Transverse colon (tissue), 4 donors: ENCODE data around the gene UBE2R2. TPM values are rescaled to one million over a fixed set of nuclear protein-coding genes. Genes with fewer than 3 reads are reported as not detected.
"Not testable (repeated sequence)": the region's sequence is repeated elsewhere in the genome, so short reads cannot be mapped to it uniquely, and the experiment has no call there.

ENCODE experiments used
- DNase-seq: peaks from one replicate; pipeline ENCODE4 v3.0.0-alpha.2; 2019
- H3K27ac ChIP-seq, 4 donors: fragments of 200-600 bp; sonication (generic); 2 replicates each; pipeline ENCODE4 v1.5.1; 2016 to 2018; ENCODE audit warnings: inconsistent platforms in 4 of 4
- H3K27me3 ChIP-seq: fragments of 200-600 bp; sonication (generic); 2 replicates; pipeline ENCODE4 v1.5.1; 2017; ENCODE audit warnings: inconsistent platforms
- H3K36me3 ChIP-seq, 4 donors: fragments of 200-600 bp; sonication (generic); 2 replicates each; pipeline ENCODE4 v1.5.1; 2017 to 2019; ENCODE audit warnings: inconsistent platforms in 4 of 4
- H3K4me1 ChIP-seq, 4 donors: fragments of 200-600 bp; sonication (generic); 2 replicates each; pipeline ENCODE4 v1.5.1; 2017 to 2020; ENCODE audit warnings: inconsistent platforms in 4 of 4
- H3K4me3 ChIP-seq, 4 donors: fragments of 200-600 bp; sonication (generic); 1 replicate in 1 of 4; 2 replicates in 3 of 4; pipeline versions ENCODE4 v1.5.1 to v1.6.1; 2017 to 2019; ENCODE audit warnings: inconsistent platforms in 4 of 4
- H3K9me3 ChIP-seq, 2 donors: fragments of 200-600 bp; sonication (generic); 2 replicates each; pipeline ENCODE4 v1.5.1; 2017 to 2019; ENCODE audit warnings: inconsistent platforms in 2 of 2
- EP300 ChIP-seq: sonication (generic); formaldehyde crosslinking; IDR thresholded peaks from one replicate; pipeline ENCODE4 v1.6.1; 2017; ENCODE audit warnings: antibody characterized with exemption, low read depth
- POLR2A ChIP-seq: fragments of 450-650 bp; IDR thresholded peaks from one replicate; pipeline ENCODE4 v1.6.1; 2016; ENCODE audit warnings: antibody characterized with exemption, mild to moderate bottlenecking, moderate library complexity
- POLR2AphosphoS5 ChIP-seq, 3 donors: sonication (generic); formaldehyde crosslinking; IDR thresholded peaks; one replicate each; pipeline ENCODE4 v1.6.1; 2016; ENCODE audit warnings: antibody characterized with exemption in 3 of 3
- WGBS, 2 donors: methylation state at CpG; one replicate each; pipeline ENCODE4 v1.1.5; 2018; ENCODE audit warnings: low coverage in 1 of 2; 5-methylcytosine and 5-hydroxymethylcytosine counted together
- in situ Hi-C, 4 donors: fragments of 200-750 bp; cut with MboI; loops; one replicate each; pipeline versions ENCODE4 v1.15.0 to v1.15.1; 2017; ENCODE audit warnings: low sequenced_read_pairs in 3 of 4, low pct_ligation_motif_present in 1 of 4, low pct_unique_long_range_greater_than_20kb in 1 of 4
- intact Hi-C: fragments of 100-400 bp; cut with DNase I; formaldehyde crosslinking; loops from one replicate; pipeline ENCODE4 v1.15.1; 2023; ENCODE audit warnings: low total_unique reads
- small RNA-seq, 4 donors: library from RNA; depleted of rRNA; stranded (forward); fragments of <200 nt; gene quantifications; one replicate each; pipeline ENCODE3, GENCODE V24; 2016
- total RNA-seq, 4 donors: library from RNA; depleted of rRNA; stranded (reverse); fragments of >200 nt; gene quantifications; one replicate each; pipeline ENCODE4 v1.1.0, GENCODE V29; 2016
- TF ChIP-seq, protein P1 (sequence below), 5 experiments: fragments of 200-600 bp in 3 of 5; fragments of 450-650 bp in 2 of 5; sonication (generic) in 3 of 5; IDR thresholded peaks; 1 replicate in 2 of 5; 2 replicates in 3 of 5; pipeline ENCODE4 v1.5.1; 2016 to 2017; ENCODE audit warnings: antibody characterized with exemption in 5 of 5, inconsistent platforms in 3 of 5, mild to moderate bottlenecking in 2 of 5, moderate library complexity in 1 of 5

UBE2R2 gene
- total RNA-seq, 4 donors from 2014 or later: 13.9 to 30.8 (median 22.9) TPM

DNA sequence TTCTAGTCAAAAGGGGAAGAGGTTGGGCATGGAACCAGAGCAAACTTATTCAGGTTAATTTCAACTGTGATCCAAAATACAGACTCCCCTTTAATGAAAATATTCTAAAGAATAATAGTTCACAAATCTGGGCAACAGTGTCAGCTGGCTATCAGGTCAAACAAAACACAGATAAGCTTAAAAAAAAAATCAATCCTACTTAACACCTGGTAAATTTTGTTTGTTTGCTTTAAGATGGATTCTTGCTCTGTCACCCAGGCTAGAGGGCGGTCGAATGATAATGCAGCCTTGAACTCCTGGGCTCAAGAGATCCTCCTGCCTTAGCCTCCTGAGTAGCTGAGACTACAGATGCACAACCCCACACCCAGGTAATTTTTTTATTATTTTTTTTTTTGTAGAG is 142.8 kb downstream of the UBE2R2 start:
- 91 to 95% methylated on average over 2 of the region's 2 CpGs for WGBS, 2 donors

DNA sequence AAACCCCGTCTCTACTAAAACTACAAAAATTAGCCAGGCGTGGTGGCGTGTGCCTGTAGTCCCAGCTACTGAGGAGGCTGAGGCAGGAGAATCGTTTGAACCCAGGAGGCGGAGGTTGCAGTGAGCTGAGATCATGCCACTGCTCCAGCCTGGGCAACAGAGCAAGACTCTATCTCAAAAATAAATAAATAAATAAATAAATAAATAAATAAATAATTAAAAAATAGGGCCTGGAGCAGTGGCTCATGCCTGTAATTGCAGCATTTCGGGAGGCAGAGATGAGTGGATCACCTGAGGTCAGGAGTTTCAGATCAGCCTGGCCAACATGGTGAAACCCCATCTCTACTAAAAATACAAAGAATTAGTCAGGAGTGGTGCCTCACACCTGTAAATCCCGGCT is 145.5 kb downstream of the UBE2R2 start:
- H3K4me1 ChIP-seq, H3K4me3 ChIP-seq, H3K9me3 ChIP-seq, in situ Hi-C loops, intact Hi-C loops, H3K27me3 ChIP-seq, H3K27ac ChIP-seq, DNase-seq: not testable (repeated sequence)
- 88% methylated on average over 4 to 7 of the region's 7 CpGs for WGBS, 2 donors
- H3K36me3 ChIP-seq: peaks cover 0 to 16% (median 0%) of the 10 kb centered on the region in 4 donors

More for the DNA sequence above, 142.8 kb downstream of the UBE2R2 start:
- Histone ChIP-seq H3K27ac (no peak overlapping the region), H3K36me3 (peaks cover 0 to 32% (median 5%) of the 10 kb centered on the region in 4 donors), H3K4me1 (no peaks in the 10 kb centered on the region), H3K4me3 (no peak overlapping the region), H3K9me3 (no peaks in the 10 kb centered on the region), H3K27me3 (no peaks in the 10 kb centered on the region)
- no peak for DNase-seq
- in situ Hi-C loops (no loop called here), intact Hi-C loops (no loop called here)
- TF ChIP-seq EP300: no peak
- no peak for TF ChIP-seq POLR2A
- TF ChIP-seq, protein P1, sequence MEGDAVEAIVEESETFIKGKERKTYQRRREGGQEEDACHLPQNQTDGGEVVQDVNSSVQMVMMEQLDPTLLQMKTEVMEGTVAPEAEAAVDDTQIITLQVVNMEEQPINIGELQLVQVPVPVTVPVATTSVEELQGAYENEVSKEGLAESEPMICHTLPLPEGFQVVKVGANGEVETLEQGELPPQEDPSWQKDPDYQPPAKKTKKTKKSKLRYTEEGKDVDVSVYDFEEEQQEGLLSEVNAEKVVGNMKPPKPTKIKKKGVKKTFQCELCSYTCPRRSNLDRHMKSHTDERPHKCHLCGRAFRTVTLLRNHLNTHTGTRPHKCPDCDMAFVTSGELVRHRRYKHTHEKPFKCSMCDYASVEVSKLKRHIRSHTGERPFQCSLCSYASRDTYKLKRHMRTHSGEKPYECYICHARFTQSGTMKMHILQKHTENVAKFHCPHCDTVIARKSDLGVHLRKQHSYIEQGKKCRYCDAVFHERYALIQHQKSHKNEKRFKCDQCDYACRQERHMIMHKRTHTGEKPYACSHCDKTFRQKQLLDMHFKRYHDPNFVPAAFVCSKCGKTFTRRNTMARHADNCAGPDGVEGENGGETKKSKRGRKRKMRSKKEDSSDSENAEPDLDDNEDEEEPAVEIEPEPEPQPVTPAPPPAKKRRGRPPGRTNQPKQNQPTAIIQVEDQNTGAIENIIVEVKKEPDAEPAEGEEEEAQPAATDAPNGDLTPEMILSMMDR (IDR thresholded peaks at IDR 0.05): no peak
- TF ChIP-seq POLR2AphosphoS5 (IDR thresholded peaks at IDR 0.05): no peak

DNA sequence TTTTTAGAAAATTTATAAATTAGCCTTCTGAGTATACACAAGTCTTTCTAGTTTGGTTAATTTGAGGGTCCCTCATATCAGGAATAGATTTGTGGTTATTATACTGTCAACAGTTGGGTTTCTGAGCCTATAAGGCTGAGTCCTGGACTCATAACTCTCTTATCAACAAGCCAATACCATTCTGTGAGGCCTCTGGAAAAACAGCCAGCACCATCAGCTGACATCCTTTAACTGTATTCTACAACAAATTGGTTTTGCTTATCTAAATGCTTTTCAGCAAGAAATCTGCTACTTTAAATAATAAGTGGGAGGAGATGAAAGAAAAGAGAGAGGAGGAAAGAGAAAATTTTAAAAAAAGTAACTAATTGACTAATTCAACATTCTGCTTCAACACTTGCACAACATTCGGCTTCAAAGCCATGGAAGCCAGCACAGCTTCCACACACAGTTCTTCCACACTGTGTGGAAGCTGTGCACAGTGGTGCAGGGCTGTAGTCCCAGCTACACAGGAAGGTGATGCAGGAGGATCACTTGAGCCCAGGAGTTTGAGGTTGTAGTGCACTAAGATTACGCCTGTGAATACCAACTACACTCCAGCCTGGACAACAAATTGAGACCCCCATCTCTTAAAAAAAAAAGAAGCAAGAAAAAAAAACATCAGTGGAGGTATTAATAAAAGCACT is 147.3 kb downstream of the UBE2R2 start:
- in situ Hi-C loops: no loop called here
- no peak for DNase-seq
- Histone ChIP-seq H3K27me3 (no peaks in the 10 kb centered on the region), H3K27ac (no peak overlapping the region), H3K4me1 (no peaks in the 10 kb centered on the region), H3K4me3 (no peak overlapping the region), H3K9me3 (no peaks in the 10 kb centered on the region), H3K36me3 (peaks cover 0 to 16% (median 0%) of the 10 kb centered on the region in 4 donors)
- intact Hi-C loops: no loop called here
- 95 to 96% methylated on average over 2 of the region's 2 CpGs for WGBS, 2 donors
- TF ChIP-seq POLR2A (no peak), EP300 (no peak), POLR2AphosphoS5 (IDR thresholded peaks at IDR 0.05) (no peak)
- TF ChIP-seq, protein P1 (IDR thresholded peaks at IDR 0.05): no peak

Small RNA genes within 50 kb of the gene (small RNA-seq; reads per million reads assigned to genes)
- gene RF00019 (0 reads per million in 4 donors), gene RNU4ATAC11P (0 reads per million in 4 donors), gene SNORD121A (31.7 to 121 (median 34.7) reads per million in 4 donors), gene SNORD121B (0 reads per million in 4 donors)

Other genes starting within 250 kb of the UBE2R2 start
- gene PRSS3, start 21.6 kb upstream of the UBE2R2 start, total RNA-seq: 100 to 1,000 TPM in 3 of 4 donors, 10 to 100 TPM in 1; 42.2 to 298 (median 113) TPM
- 10 to 100 TPM; 22.5 to 52.1 (median 31.7) TPM for gene UBAP2, start 231.7 kb downstream of the UBE2R2 start, total RNA-seq